ENCODE data around the gene SETD7. TPM values are rescaled to one million over a fixed set of nuclear protein-coding genes. Genes with fewer than 3 reads are reported as not detected.

The SETD7 gene
- total RNA-seq, 1 experiment from 2014 or later: 41.6 TPM

DNA sequence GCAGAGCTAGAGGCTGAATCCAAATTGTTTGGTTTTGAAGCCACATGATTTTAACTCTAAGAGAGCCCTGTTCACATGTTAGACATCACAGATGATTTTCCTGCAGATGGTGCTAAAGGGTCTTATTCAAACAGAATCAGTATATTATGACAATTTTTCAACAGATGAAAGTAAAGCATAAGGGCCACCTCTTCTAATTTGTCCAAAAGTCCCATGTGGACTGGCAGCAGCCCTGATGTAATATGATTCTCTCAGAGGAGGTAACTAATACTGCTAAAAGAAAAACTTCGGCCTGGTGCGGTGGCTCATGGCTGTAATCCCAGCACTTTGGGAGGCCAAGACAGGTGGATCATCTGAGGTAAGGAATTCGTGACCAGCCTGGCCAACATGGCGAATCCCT is 26.0 kb upstream of the SETD7 start:
- ChIA-PET CTCF (no interaction called here), POLR2A (no interaction called here), RAD21 (ENCODE audit: low non-redundant PET in 1 of 2, low total read pairs in 2 of 2, uncharacterized antibody in 2 of 2, unreplicated experiment in 2 of 2) (no interaction called here)
- Histone ChIP-seq H3K4me1 (ENCODE audit: control insufficient read depth in 1 of 2, insufficient read depth in 2 of 2, low read length in 2 of 2) (no peaks in the 10 kb centered on the region), H3K27ac (ENCODE audit: low read depth, low read length) (no peak overlapping the region), H3K9ac (ENCODE audit: low read length) (no peak overlapping the region), H3K9me2 (ENCODE audit: insufficient read depth) (no peaks in the 10 kb centered on the region), H3K4me2 (ENCODE audit: low read length) (no peak overlapping the region), H2AFZ (ENCODE audit: low read depth, low read length, poor library complexity, severe bottlenecking) (no peak overlapping the region), H3K27me3 (ENCODE audit: insufficient read depth, low read length) (no peaks in the 10 kb centered on the region), H3K4me3 (replicated peaks in 1 of 2; ENCODE audit: low read depth in 1 of 2, low read length in 2 of 2) (no peak overlapping the region), H4K20me1 (ENCODE audit: insufficient read depth) (no peaks in the 10 kb centered on the region), H3K79me2 (ENCODE audit: insufficient read depth, low read length) (no peaks in the 10 kb centered on the region), H3K36me3 (ENCODE audit: control insufficient read depth in 1 of 2, insufficient read depth in 2 of 2, low read length in 2 of 2) (no peaks in the 10 kb centered on the region), H3K9me3 (ENCODE audit: control insufficient read depth in 1 of 2, insufficient read depth in 1 of 2, low read depth in 1 of 2, low read length in 2 of 2) (no peaks in the 10 kb centered on the region)
- ATAC-seq: no peak
- no TSS peak for BruUV-seq (replicated peaks)
- intact Hi-C loops (cut with micrococcal nuclease): no loop called here
- no peak for DNase-seq (ENCODE audit: low read depth, low spot score)
- peak; percentile 18; the same call in 1 of the 2 replicates for TF ChIP-seq RAD21 (IDR thresholded peaks at IDR 0.05; ENCODE audit: low read depth)
- no peak for TF ChIP-seq CEBPB (IDR thresholded peaks at IDR 0.05; ENCODE audit: low read depth)

- POLR2A ChIA-PET: no interaction called here
- intact Hi-C loops (cut with micrococcal nuclease): no loop called here
- Histone ChIP-seq H3K9me2 (ENCODE audit: insufficient read depth) (no peaks in the 10 kb centered on the region), H3K4me2 (ENCODE audit: low read length) (no peak overlapping the region), H3K36me3 (ENCODE audit: control insufficient read depth in 1 of 2, insufficient read depth in 2 of 2, low read length in 2 of 2) (no peaks in the 10 kb centered on the region), H2AFZ (ENCODE audit: low read depth, low read length, poor library complexity, severe bottlenecking) (no peak overlapping the region), H3K79me2 (ENCODE audit: insufficient read depth, low read length) (no peaks in the 10 kb centered on the region), H3K27me3 (ENCODE audit: insufficient read depth, low read length) (no peaks in the 10 kb centered on the region), H3K27ac (ENCODE audit: low read depth, low read length) (no peak overlapping the region), H3K4me1 (ENCODE audit: control insufficient read depth in 1 of 2, insufficient read depth in 2 of 2, low read length in 2 of 2) (no peaks in the 10 kb centered on the region), H3K9me3 (ENCODE audit: control insufficient read depth in 1 of 2, insufficient read depth in 1 of 2, low read depth in 1 of 2, low read length in 2 of 2) (no peaks in the 10 kb centered on the region), H3K9ac (ENCODE audit: low read length) (no peak overlapping the region), H4K20me1 (ENCODE audit: insufficient read depth) (no peaks in the 10 kb centered on the region), H3K4me3 (replicated peaks in 1 of 2; ENCODE audit: low read depth in 1 of 2, low read length in 2 of 2) (no peak overlapping the region)
- no TSS peak for BruUV-seq (replicated peaks)
- TF ChIP-seq ZFX (IDR thresholded peaks at IDR 0.05): no peak
- CTCF ChIA-PET: no interaction called here
- ATAC-seq (no peak), DNase-seq (ENCODE audit: low read depth, low spot score) (no peak)
- RAD21 ChIA-PET (ENCODE audit: low non-redundant PET in 1 of 2, low total read pairs in 2 of 2, uncharacterized antibody in 2 of 2, unreplicated experiment in 2 of 2): no interaction called here
Measured at GRCh38 chr4:139581096-139581495, 25.1 kb upstream of the SETD7 start.

DNA sequence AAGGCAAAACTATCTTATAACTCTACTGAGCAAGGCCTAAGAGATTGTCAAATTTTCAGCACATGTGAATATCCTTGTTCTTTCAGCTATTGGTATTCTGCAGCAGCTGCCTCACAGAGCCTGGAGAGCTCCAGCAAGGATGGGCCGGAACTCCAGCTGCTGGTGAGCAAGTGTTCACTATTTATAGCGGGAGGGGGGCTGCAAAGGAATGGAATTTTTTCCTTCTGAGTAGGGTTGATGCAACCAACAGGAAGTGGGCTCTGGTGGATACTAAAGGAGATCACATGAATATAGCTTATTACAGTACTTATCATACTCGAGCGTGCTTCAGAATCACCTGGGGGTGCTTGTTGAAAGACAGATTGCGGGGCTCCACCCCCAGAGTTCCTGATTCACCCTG is 20.2 kb upstream of the SETD7 start:
- no peak overlapping the region for H3K27ac ChIP-seq (ENCODE audit: low read depth, low read length)
- no peaks in the 10 kb centered on the region for H3K9me2 ChIP-seq (ENCODE audit: insufficient read depth)
- H2AFZ ChIP-seq (ENCODE audit: low read depth, low read length, poor library complexity, severe bottlenecking): no peak overlapping the region
- H3K4me2 ChIP-seq (ENCODE audit: low read length): no peak overlapping the region
- ATAC-seq: no peak
- H3K4me1 ChIP-seq (ENCODE audit: control insufficient read depth in 1 of 2, insufficient read depth in 2 of 2, low read length in 2 of 2): no peaks in the 10 kb centered on the region
- no peaks in the 10 kb centered on the region for H4K20me1 ChIP-seq (ENCODE audit: insufficient read depth)
- BruUV-seq (replicated peaks): no TSS peak
- no peak overlapping the region for H3K9ac ChIP-seq (ENCODE audit: low read length)
- RAD21 ChIA-PET (ENCODE audit: low non-redundant PET in 1 of 2, low total read pairs in 2 of 2, uncharacterized antibody in 2 of 2, unreplicated experiment in 2 of 2): no interaction called here
- DNase-seq (ENCODE audit: low read depth, low spot score): no peak
- intact Hi-C loops (cut with micrococcal nuclease): no loop called here
- H3K27me3 ChIP-seq (ENCODE audit: insufficient read depth, low read length): no peaks in the 10 kb centered on the region; the same call in 1 of the 2 replicates
- H3K9me3 ChIP-seq (ENCODE audit: control insufficient read depth in 1 of 2, insufficient read depth in 1 of 2, low read depth in 1 of 2, low read length in 2 of 2): no peaks in the 10 kb centered on the region
- no peaks in the 10 kb centered on the region for H3K79me2 ChIP-seq (ENCODE audit: insufficient read depth, low read length)
- POLR2A ChIA-PET: no interaction called here
- no peaks in the 10 kb centered on the region for H3K36me3 ChIP-seq (ENCODE audit: control insufficient read depth in 1 of 2, insufficient read depth in 2 of 2, low read length in 2 of 2)
- H3K4me3 ChIP-seq (replicated peaks in 1 of 2; ENCODE audit: low read depth in 1 of 2, low read length in 2 of 2): no peak overlapping the region
- CTCF ChIA-PET: interaction anchor here (1.7 kb wide), 1 partner anchor 27 kb away, joined by 4 read pairs; no protein-coding TSS in a partner anchor
- TF ChIP-seq EZH2 (IDR thresholded peaks at IDR 0.05) (no peak), POLR2AphosphoS5 (IDR thresholded peaks at IDR 0.05; ENCODE audit: low read depth, low read length) (no peak), SRF (IDR thresholded peaks at IDR 0.05; ENCODE audit: low read depth) (no peak), RAD21 (IDR thresholded peaks at IDR 0.05; ENCODE audit: low read depth) (no peak), SIN3A (IDR thresholded peaks at IDR 0.05; ENCODE audit: low read depth) (no peak)
- TF ChIP-seq, protein P1, sequence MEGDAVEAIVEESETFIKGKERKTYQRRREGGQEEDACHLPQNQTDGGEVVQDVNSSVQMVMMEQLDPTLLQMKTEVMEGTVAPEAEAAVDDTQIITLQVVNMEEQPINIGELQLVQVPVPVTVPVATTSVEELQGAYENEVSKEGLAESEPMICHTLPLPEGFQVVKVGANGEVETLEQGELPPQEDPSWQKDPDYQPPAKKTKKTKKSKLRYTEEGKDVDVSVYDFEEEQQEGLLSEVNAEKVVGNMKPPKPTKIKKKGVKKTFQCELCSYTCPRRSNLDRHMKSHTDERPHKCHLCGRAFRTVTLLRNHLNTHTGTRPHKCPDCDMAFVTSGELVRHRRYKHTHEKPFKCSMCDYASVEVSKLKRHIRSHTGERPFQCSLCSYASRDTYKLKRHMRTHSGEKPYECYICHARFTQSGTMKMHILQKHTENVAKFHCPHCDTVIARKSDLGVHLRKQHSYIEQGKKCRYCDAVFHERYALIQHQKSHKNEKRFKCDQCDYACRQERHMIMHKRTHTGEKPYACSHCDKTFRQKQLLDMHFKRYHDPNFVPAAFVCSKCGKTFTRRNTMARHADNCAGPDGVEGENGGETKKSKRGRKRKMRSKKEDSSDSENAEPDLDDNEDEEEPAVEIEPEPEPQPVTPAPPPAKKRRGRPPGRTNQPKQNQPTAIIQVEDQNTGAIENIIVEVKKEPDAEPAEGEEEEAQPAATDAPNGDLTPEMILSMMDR (IDR thresholded peaks at IDR 0.05 in 2 of 3, conservative IDR thresholded peaks at IDR 0.05 in 1 of 3; ENCODE audit: borderline replicate concordance in 1 of 3, insufficient read depth in 1 of 3, low read depth in 2 of 3, low read length in 2 of 3): no peak
- TF ChIP-seq, protein P2, sequence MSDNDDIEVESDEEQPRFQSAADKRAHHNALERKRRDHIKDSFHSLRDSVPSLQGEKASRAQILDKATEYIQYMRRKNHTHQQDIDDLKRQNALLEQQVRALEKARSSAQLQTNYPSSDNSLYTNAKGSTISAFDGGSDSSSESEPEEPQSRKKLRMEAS (IDR thresholded peaks at IDR 0.05): no peak

Data from HCT116 (cell line).